ENCODE data around the gene BHMT.
A peak's percentile ranks its signal among the peaks of the same experiment; 100 is the strongest.
"Not testable (repeated sequence)": the region's sequence is repeated elsewhere in the genome, so short reads cannot be mapped to it uniquely, and the experiment has no call there.

The BHMT gene

GRCh38 chr5:79111960-79112702 lies 522 bp downstream of the BHMT start:
- DNase-seq (ENCODE audit: low spot score): no peak

DNA sequence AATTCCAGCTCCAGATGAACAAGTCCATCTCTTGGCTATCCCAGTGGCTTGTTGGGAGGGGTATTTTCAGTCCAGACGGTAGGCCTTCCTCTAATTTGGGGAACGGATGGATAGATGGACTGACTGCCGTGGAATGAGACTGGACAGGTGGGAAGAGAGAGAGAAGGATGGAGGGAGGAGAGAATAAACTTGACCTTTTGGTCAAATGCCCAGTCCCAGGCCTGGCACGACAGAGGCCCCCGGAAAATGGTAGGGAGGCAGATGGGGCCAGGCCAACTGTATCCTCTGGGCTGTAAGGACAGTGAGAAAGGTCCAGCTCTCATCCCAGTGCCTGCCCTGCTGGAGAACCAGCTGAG lies 1.1 kb downstream of the BHMT start:
- no peak for DNase-seq (ENCODE audit: low spot score)

- no peak for DNase-seq (ENCODE audit: low spot score)
Observed at GRCh38 chr5:79119486-79119885, 7.9 kb downstream of the BHMT start.

- DNase-seq (ENCODE audit: low spot score): no peak
Observed at GRCh38 chr5:79120221-79120620, 8.6 kb downstream of the BHMT start.

DNA sequence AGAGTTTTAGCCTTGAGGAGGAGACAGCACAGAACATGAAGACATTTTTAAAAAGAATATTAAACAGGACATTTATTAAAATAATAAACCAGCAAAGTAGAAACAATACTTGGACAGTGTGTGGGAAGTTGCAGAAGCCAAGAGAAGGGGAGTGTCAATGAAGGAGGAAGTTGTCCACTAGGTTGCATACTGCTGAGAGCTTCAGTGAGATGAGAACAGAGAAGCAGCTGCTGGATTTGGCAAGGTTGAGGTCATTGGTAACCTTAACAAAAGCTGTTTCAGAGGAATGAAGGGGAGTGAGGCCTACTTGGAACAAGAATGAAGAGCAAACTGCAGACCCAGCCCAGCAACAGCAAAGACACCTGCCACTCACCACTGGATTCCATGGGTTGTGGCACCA lies 11.4 kb downstream of the BHMT start:
- no peak for DNase-seq (ENCODE audit: low spot score)

- no peak for DNase-seq (ENCODE audit: low spot score)
Observed at GRCh38 chr5:79124607-79125006, 13.0 kb downstream of the BHMT start.

- DNase-seq (ENCODE audit: low spot score): no peak
Observed at GRCh38 chr5:79130781-79131180, 19.2 kb downstream of the BHMT start.

DNA sequence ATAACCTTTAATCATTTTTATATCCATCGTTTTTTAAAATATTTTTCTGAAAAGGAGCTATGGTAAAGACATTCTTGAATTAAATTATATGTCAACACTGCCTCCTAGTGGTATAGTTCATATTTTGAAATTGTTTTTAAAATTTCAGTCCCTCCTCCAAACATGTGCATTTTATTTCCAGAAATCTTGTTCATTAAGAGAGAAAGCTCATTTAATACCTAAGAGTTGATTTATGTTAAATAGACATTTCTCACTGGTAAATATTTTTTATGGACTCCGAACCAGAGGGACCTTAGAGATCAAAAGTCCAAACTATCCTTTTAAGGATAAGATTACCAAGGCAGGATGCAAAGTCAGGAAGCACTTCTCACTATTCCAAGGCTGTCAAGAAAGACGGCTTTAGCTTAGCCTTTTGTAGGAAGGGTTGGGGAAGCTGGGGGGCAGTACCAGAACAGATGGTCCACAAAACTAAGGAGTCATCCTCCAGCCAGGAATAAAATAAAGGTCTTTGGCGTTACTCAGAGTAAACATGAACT lies 21.6 kb downstream of the BHMT start:
- peak; percentile 57 for DNase-seq (ENCODE audit: low spot score)

DNA sequence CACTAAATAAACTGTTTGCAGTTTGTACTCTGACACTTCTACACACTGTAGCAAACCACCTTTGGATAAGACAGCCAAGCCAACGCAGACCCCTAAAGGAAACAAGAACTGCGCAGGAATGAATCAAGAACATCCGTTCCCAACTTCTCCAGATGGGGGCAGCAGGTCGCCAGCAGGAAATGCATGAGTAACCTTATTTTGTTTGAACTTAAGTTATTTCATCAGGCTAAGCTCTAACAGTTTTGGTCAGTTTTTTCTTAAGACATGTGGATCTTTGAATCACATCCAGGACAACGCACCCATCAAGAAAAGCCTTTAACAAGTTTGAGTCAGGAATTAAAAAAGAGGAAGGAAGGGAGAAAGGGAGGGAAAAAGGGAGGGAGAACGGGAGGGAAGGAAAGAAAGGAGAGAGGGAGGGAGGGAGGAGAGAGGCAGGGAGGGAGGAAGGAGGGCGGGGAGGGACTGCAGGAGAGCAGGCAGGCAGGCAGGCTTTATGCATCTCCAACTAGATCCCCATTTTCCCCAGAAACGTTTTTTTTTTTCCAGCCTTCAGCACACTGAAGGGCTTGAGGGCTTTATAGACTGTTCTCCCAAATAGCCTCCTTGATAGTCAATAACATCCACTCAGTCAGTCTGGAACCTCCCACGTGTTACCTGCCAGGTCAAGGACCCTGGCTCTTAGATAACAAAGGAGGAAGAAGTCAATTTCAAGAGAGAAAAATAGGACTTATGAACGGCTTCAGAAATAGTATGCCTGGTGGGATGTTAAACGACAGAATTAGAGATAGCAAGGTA lies 22.2 kb downstream of the BHMT start:
- peak; percentile 87 for DNase-seq (ENCODE audit: low spot score)

- DNase-seq (ENCODE audit: low spot score): no peak
Observed at GRCh38 chr5:79135790-79136553, 24.4 kb downstream of the BHMT start.

- no peak for DNase-seq (ENCODE audit: low spot score)
Observed at GRCh38 chr5:79136618-79137017, 25.0 kb downstream of the BHMT start.

DNA sequence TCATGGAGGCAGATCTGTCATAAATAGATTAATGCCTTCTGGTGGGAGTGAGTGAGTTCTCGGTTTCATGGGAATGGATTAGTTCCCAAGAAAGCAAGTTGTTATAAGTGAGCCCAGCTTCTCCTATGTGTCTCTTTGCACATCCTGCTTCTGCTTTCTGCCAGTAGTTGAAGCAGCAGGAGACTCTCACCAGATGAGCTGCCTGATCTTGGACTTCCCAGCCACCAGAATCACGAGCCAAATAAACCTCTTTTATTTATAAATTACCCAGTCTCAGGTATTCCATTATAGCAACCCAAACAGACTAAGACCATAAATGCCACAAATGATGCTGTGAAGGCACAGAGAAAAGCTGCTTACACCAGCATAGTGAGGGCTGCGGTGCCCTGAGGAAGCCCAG lies 28.9 kb downstream of the BHMT start:
- no peak for DNase-seq (ENCODE audit: low spot score)

GRCh38 chr5:79143684-79144379 lies 32.2 kb downstream of the BHMT start:
- DNase-seq (ENCODE audit: low spot score): no peak

DNA sequence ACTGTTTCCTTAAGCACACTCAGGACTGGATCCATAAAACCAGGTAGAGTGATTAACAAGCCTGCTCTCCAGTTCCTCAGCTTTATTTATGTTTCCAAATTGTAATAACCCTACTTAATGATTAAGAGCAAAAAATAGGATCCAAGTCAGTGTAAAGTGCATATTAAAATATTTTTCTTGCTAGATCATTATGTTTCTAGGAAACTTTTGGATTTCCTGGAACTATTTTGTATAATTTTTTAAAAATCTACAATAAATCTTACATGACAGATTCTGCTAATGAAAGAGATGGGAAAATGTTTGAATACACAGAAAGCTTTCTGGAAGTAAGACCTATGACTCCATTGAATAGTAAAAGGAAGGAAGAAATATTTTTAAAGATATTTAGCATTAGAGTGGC lies 35.5 kb downstream of the BHMT start:
- no peak for DNase-seq (ENCODE audit: low spot score)

DNA sequence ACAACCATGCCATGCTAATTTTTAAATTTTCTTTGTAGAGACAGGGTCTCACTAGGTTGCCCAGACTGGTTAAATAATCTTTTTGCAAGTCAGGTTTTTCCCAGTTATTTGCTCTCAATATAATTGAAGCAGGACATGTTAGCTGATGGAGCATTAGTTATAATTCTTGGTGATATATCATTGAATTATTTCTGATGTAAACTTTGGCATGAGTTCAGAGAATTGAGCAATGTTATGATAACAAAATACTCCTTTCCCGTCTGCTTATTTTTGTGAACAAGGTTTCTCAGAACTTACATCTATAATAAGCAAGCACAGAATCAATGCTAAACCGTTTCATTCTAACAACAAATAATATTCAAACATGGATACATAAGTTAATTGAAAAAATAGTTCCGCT lies 37.8 kb downstream of the BHMT start:
- DNase-seq (ENCODE audit: low spot score): no peak

- no peak for DNase-seq (ENCODE audit: low spot score)
Observed at GRCh38 chr5:79151942-79152671, 40.5 kb downstream of the BHMT start.

GRCh38 chr5:79157305-79157704 lies 45.7 kb downstream of the BHMT start:
- DNase-seq (ENCODE audit: low spot score): no peak

DNA sequence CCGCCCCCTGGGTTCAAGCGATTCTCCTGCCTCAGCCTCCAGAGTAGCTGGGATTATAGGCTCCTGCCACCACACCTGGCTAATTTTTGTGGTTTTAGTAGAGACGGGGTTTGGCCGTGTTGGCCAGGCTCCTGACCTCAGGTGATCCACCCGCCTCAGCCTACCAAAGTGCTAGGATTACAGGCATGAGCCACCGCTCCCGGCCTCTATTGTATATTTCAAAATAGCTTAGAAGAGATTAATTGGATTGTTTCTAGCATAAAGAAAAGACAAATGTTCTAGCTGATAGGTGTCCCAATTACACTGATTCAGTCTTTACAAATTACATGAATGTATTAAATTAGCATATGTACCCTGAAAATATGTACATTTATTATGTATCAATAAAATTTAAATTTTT lies 50.0 kb downstream of the BHMT start:
- not testable (repeated sequence) for DNase-seq (ENCODE audit: low spot score)

GRCh38 chr5:79168031-79168430 lies 56.4 kb downstream of the BHMT start:
- no peak for DNase-seq (ENCODE audit: low spot score)

DNA sequence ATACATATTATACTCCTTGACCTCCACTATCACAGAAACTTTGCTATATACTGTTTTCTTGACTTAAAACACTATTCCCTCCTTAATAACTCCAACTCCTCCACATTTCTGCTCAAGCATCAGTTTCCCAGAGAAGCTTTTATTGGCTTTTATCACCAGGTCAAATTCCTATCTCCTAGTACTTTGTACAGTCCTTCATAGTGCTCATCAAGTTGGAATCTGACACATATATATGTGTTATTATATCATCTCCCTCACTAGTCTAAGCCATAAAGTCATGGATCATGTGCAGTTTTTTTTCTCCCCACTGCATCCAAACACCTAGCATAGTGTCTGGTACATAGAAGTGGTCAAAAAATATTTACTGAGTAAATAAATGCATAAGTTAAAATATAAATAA lies 59.1 kb downstream of the BHMT start:
- no peak for DNase-seq (ENCODE audit: low spot score)

All from SK-N-DZ (cell line).